Adrenal gland (tissue), 5 donors: ENCODE data around the gene PTPRN2.

Experiments
- CTCF ChIP-seq, 6 experiments: fragments of 450-650 bp in 4 of 6; fragments of 200-600 bp in 2 of 6; sonication (generic) in 1 of 6; IDR thresholded peaks; 1 replicate in 5 of 6; 2 replicates in 1 of 6; pipeline versions ENCODE4 v1.5.1 to v1.8.0; 2016 to 2021; ENCODE audit warnings: antibody characterized with exemption in 6 of 6, mild to moderate bottlenecking in 2 of 6, moderate library complexity in 1 of 6
- POLR2A ChIP-seq, 2 donors: fragments of 450-650 bp; IDR thresholded peaks; one replicate each; pipeline ENCODE4 v1.6.1; 2017; ENCODE audit warnings: antibody characterized with exemption in 2 of 2, mild to moderate bottlenecking in 2 of 2, moderate library complexity in 1 of 2
- donor health status: DM: no; HTN: no; CAD: no.

GRCh38 chr7:158077934-158078910, 509.4 kb downstream of the PTPRN2 start:
- TF ChIP-seq CTCF (IDR thresholded peaks at IDR 0.05): no peak
- no peak for TF ChIP-seq POLR2A (IDR thresholded peaks at IDR 0.05)
